ENCODE results near the gene CCDC47.

The CCDC47 gene

GRCh38 chr17:63758428-63758827 lies 15.0 kb downstream of the CCDC47 start:
- no peaks in the 10 kb centered on the region for H4K20me1 ChIP-seq (ENCODE audit: insufficient read depth, low read length)
- H3K9ac ChIP-seq (ENCODE audit: low read length), result no peak overlapping the region
- no peak overlapping the region for H2AFZ ChIP-seq (ENCODE audit: low read depth, low read length)
- no peaks in the 10 kb centered on the region for H3K27me3 ChIP-seq (ENCODE audit: low read depth, low read length)
- H3K4me1 ChIP-seq (ENCODE audit: low read length), result no peaks in the 10 kb centered on the region
- no peak for TF ChIP-seq CTCF (IDR thresholded peaks at IDR 0.05; ENCODE audit: low read depth, low read length)
- no peak for TF ChIP-seq EZH2phosphoT487 (IDR thresholded peaks at IDR 0.05; ENCODE audit: low read depth)
- H3K79me2 ChIP-seq (ENCODE audit: low read length), result no peaks in the 10 kb centered on the region
- H3K4me2 ChIP-seq (ENCODE audit: low read length), result no peak overlapping the region
- peaks cover 51% of the 10 kb centered on the region for H3K36me3 ChIP-seq (replicated peaks; ENCODE audit: low read depth, low read length)
- no peaks in the 10 kb centered on the region for H3K9me3 ChIP-seq (ENCODE audit: insufficient read depth, low read length)
- H3K4me3 ChIP-seq (ENCODE audit: low read length), result no peak overlapping the region
- H3K27ac ChIP-seq (ENCODE audit: low read length), result no peak overlapping the region

GRCh38 chr17:63754046-63754445 lies 19.4 kb downstream of the CCDC47 start:
- Histone ChIP-seq H3K4me3 (ENCODE audit: low read length) (no peak overlapping the region), H3K4me1 (ENCODE audit: low read length) (0 out of 2 replicates have a peak, but pooled peaks cover 3% of the 10 kb centered on the region), H3K27me3 (ENCODE audit: low read depth, low read length) (no peaks in the 10 kb centered on the region), H2AFZ (ENCODE audit: low read depth, low read length) (no peak overlapping the region), H3K79me2 (ENCODE audit: low read length) (no peaks in the 10 kb centered on the region), H3K4me2 (ENCODE audit: low read length) (no peak overlapping the region), H3K27ac (ENCODE audit: low read length) (no peak overlapping the region), H4K20me1 (ENCODE audit: insufficient read depth, low read length) (no peaks in the 10 kb centered on the region), H3K9me3 (ENCODE audit: insufficient read depth, low read length) (no peaks in the 10 kb centered on the region), H3K9ac (ENCODE audit: low read length) (no peak overlapping the region), H3K36me3 (replicated peaks; ENCODE audit: low read depth, low read length) (peaks cover 48% of the 10 kb centered on the region)
- TF ChIP-seq EZH2phosphoT487 (IDR thresholded peaks at IDR 0.05; ENCODE audit: low read depth), result no peak
- TF ChIP-seq CTCF (IDR thresholded peaks at IDR 0.05; ENCODE audit: low read depth, low read length), result no peak

- Histone ChIP-seq H3K36me3 (replicated peaks; ENCODE audit: low read depth, low read length) (peaks cover 48% of the 10 kb centered on the region), H3K9ac (ENCODE audit: low read length) (no peak overlapping the region), H3K4me3 (ENCODE audit: low read length) (no peak overlapping the region), H2AFZ (ENCODE audit: low read depth, low read length) (no peak overlapping the region), H3K79me2 (ENCODE audit: low read length) (no peaks in the 10 kb centered on the region), H4K20me1 (ENCODE audit: insufficient read depth, low read length) (no peaks in the 10 kb centered on the region), H3K9me3 (ENCODE audit: insufficient read depth, low read length) (no peaks in the 10 kb centered on the region), H3K4me1 (ENCODE audit: low read length) (0 out of 2 replicates have a peak, but pooled peaks cover 3% of the 10 kb centered on the region), H3K27me3 (ENCODE audit: low read depth, low read length) (no peaks in the 10 kb centered on the region), H3K27ac (ENCODE audit: low read length) (no peak overlapping the region), H3K4me2 (ENCODE audit: low read length) (no peak overlapping the region)
- no peak for TF ChIP-seq EZH2phosphoT487 (IDR thresholded peaks at IDR 0.05; ENCODE audit: low read depth)
- no peak for TF ChIP-seq CTCF (IDR thresholded peaks at IDR 0.05; ENCODE audit: low read depth, low read length)
These were observed 20.2 kb downstream of the CCDC47 start for GRCh38 chr17:63753215-63753614.

GRCh38 chr17:63752707-63753106 lies 20.7 kb downstream of the CCDC47 start:
- H3K79me2 ChIP-seq (ENCODE audit: low read length), result no peaks in the 10 kb centered on the region
- H3K4me3 ChIP-seq (ENCODE audit: low read length), result no peak overlapping the region
- H2AFZ ChIP-seq (ENCODE audit: low read depth, low read length), result no peak overlapping the region
- H3K27ac ChIP-seq (ENCODE audit: low read length), result no peak overlapping the region
- H3K4me1 ChIP-seq (ENCODE audit: low read length), result 0 out of 2 replicates have a peak, but pooled peaks cover 3% of the 10 kb centered on the region
- no peak overlapping the region for H3K4me2 ChIP-seq (ENCODE audit: low read length)
- no peak overlapping the region for H3K9ac ChIP-seq (ENCODE audit: low read length)
- H3K27me3 ChIP-seq (ENCODE audit: low read depth, low read length), result no peaks in the 10 kb centered on the region
- H3K9me3 ChIP-seq (ENCODE audit: insufficient read depth, low read length), result no peaks in the 10 kb centered on the region
- TF ChIP-seq CTCF (IDR thresholded peaks at IDR 0.05; ENCODE audit: low read depth, low read length) (no peak), EZH2phosphoT487 (IDR thresholded peaks at IDR 0.05; ENCODE audit: low read depth) (no peak)
- H4K20me1 ChIP-seq (ENCODE audit: insufficient read depth, low read length), result no peaks in the 10 kb centered on the region
- peaks cover 44% of the 10 kb centered on the region for H3K36me3 ChIP-seq (replicated peaks; ENCODE audit: low read depth, low read length)
